Body of pancreas (tissue), 4 donors: ENCODE results near the gene CUL9.
A peak's percentile ranks its signal among the peaks of the same experiment; 100 is the strongest.

Experiments used
- POLR2A ChIP-seq, 3 donors: fragments of 450-650 bp; IDR thresholded peaks; one replicate each; pipeline ENCODE4 v1.6.1; 2016; ENCODE audit warnings: antibody characterized with exemption in 3 of 3, mild to moderate bottlenecking in 2 of 3
- TF ChIP-seq, protein P1 (sequence below), 7 experiments: fragments of 450-650 bp in 4 of 7; fragments of 200-600 bp in 3 of 7; sonication (generic) in 3 of 7; IDR thresholded peaks; one replicate each; pipeline ENCODE4 v1.5.1; 2016 to 2019; ENCODE audit warnings: antibody characterized with exemption in 7 of 7

DNA sequence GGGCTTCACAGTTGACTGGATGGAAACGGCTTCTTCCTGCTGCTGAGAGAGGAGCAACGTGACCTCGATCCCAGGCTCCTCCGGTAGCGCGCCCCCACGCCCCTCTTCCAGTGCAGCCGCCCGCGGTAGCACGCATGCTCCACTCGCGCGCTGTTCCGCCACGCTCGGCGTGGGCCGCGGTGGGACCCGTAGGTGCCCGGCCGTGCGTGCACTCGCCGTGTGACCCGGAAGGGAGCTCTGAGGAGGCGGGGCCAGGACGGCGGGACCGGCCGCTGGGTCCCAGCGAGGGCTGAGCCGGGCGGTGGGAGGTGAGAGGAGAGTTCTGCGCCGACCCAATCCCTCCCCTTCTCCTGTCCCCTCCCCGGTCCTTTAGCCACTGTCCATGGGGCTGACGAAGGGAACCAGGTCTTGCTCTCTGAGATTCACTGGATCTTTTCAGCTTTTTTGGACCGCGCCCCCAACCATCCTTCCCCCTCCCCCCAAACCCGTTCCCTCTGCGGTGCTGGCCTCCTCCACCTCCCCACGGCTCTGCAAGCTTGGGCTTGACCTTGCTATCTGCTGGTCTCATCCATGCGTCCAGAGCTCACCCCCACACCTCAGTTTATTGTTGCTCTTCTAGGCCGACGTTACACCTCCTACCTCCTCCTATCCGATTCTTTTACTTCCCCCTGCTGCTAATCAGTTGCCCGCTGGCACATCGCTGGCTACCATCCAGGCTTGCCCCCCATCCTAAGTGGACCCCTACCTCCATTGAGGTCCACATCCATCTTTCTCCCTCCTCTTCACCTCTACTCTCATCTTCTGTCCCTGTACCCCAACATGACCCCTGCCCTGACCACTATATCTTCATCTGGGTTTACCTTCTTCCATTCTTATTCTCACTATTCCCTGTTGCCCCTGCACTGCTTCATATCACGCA, at the start of gene CUL9:
- TF ChIP-seq, protein P1, sequence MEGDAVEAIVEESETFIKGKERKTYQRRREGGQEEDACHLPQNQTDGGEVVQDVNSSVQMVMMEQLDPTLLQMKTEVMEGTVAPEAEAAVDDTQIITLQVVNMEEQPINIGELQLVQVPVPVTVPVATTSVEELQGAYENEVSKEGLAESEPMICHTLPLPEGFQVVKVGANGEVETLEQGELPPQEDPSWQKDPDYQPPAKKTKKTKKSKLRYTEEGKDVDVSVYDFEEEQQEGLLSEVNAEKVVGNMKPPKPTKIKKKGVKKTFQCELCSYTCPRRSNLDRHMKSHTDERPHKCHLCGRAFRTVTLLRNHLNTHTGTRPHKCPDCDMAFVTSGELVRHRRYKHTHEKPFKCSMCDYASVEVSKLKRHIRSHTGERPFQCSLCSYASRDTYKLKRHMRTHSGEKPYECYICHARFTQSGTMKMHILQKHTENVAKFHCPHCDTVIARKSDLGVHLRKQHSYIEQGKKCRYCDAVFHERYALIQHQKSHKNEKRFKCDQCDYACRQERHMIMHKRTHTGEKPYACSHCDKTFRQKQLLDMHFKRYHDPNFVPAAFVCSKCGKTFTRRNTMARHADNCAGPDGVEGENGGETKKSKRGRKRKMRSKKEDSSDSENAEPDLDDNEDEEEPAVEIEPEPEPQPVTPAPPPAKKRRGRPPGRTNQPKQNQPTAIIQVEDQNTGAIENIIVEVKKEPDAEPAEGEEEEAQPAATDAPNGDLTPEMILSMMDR (IDR thresholded peaks at IDR 0.05), result peak in 1 of 7 experiments; percentile 27
- peak; percentile 24 to 75 (median 63) for TF ChIP-seq POLR2A (IDR thresholded peaks at IDR 0.05)
